M059J (cell line): ENCODE results near the gene AOPEP. TPM values are rescaled to one million over a fixed set of nuclear protein-coding genes. Genes with fewer than 3 reads are reported as not detected.
"Not testable (repeated sequence)": the region's sequence is repeated elsewhere in the genome, so short reads cannot be mapped to it uniquely, and the experiment has no call there.

Source experiments
- DNase-seq: peaks from one replicate; pipeline ENCODE4 v3.0.0-alpha.2; 2012; ENCODE audit warnings: low read depth
- total RNA-seq: library from RNA; depleted of rRNA; stranded (reverse); fragments of >200 nt; shearing (Covaris generic); gene quantifications from 2 replicates; pipeline ENCODE4 v1.2.3, GENCODE V29; 2014

The AOPEP gene
- total RNA-seq, 1 experiment from 2014 or later: 120 TPM

DNA sequence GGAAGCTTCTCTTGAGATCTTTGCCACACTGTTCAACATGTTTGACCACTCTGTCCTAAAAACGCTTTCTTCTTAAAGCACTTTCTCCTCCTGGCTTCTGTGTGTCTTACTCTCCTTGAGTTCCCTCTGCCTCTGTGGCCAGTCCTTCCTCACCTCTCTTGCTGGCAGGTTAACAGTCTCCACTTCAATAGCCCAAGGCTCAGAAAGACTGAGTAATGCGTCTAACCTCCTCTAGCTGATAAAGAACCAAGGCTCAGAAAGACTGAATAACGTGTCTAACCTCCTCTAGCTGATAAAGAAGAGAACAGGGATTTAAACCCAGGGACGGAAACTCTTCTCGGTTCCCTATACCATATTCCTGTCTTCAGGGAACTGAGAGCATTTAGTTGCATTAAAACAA lies 205.2 kb downstream of the AOPEP start:
- DNase-seq: peak; percentile 91

DNA sequence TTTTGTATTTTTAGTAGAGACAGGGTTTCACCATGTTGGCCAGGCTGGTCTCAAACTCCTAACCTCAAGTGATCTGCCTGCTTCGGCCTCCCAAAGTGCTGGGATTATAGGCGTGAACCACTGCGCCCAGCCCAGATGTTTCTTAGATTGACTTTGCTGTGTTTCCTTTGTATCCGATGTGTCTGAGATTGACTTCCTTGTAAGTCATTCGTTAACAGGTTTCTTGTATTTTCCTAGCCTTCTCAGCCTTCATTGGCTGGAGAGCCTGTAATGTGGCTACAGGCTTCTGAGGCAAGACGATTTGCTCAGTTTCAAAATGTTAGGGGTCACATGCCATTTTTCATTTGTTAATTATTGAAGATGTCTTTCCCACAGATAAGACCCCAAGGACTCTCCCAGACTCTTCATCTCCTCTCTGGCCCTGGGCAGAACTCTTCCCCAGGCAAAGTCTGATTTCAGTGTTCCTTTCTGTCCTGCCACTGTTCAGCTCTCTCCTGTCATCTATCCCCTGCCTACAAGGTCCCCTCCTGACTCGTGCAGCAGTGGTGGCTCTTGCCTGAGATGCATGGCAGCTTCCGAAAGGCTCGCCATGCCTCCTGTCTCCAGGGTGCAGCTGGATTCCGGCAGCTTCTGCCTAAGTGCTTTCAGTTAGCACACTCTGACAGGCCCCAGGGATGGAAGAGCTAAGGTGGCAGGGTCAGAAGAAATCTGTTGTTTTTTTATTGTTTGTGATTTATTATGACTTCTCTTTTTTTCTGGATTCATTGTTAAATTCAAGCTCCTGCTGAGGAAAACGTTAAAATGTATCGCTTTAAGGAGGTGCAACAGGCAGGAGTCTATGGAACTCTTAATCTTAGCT lies 206.4 kb downstream of the AOPEP start:
- no peak for DNase-seq

GRCh38 chr9:94933511-94933828 lies 207.0 kb downstream of the AOPEP start:
- DNase-seq: no peak

DNA sequence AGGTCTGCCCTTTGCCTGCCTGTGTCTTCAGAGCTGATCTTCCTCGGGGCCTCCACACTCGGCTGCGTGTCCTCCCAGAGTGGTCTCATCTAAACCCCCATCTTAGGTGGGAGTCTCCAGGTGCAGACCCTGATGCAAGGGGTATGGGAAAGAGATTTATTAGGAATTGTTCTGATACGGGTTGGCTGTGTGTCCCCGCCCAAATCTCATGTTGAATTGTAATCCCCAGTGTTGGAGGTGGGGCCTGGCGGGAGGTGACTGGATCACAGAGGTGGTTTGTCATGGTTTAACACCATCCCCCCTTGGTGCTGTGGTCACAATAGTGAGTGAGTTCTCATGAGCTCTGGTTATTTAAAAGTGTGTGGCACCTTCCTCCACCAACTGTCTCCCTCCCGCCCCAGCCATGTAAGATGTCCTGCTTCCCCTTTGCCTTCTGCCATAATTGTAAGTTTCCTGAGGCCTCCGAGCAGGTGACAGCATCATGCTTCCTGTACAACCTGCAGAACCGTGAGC lies 208.4 kb downstream of the AOPEP start:
- DNase-seq: peak; percentile 43

DNA sequence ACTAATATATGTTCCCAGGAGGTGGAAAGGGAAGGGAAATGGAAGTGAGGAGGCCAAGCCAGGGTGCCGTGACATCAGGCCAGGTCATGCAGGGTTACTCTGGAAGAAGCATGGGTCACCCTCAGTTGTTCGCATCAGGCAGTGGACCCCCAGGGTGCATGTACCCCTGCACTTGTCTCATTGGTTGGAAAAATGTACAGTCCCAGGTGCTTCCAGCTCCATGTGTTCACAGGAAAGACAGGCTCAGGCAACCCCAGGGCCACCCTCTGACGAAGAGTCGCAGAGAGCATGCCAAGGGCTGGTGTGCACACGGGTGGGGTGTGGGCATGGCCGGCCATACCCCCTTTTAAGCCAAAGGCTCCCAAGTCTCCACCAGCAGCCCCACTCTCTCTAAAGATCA lies 208.9 kb downstream of the AOPEP start:
- no peak for DNase-seq

- no peak for DNase-seq
Measured at GRCh38 chr9:94936419-94936818, 209.9 kb downstream of the AOPEP start.

- DNase-seq: peak; percentile 91
Measured at GRCh38 chr9:94937214-94937903, 210.9 kb downstream of the AOPEP start.

GRCh38 chr9:94938384-94938783 lies 211.9 kb downstream of the AOPEP start:
- DNase-seq: no peak

DNA sequence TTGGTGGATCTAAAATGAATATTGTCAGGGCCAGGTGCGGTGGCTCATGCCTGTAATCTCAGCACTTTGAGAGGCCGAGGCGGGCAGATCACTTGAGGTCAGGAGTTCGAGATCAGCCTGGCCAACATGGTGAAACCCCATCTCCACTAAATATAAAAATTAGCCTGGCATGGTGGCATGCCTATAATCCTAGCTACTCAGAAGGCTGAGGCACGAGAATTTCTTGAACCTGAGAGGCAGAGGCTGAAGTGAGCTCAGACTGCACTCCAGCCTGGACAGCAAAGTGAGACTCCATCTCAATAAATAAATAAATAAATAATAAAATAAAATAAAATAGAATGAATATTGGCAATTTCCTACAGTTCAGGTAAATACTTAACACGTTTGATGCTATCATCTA lies 213.8 kb downstream of the AOPEP start:
- DNase-seq: not testable (repeated sequence)

DNA sequence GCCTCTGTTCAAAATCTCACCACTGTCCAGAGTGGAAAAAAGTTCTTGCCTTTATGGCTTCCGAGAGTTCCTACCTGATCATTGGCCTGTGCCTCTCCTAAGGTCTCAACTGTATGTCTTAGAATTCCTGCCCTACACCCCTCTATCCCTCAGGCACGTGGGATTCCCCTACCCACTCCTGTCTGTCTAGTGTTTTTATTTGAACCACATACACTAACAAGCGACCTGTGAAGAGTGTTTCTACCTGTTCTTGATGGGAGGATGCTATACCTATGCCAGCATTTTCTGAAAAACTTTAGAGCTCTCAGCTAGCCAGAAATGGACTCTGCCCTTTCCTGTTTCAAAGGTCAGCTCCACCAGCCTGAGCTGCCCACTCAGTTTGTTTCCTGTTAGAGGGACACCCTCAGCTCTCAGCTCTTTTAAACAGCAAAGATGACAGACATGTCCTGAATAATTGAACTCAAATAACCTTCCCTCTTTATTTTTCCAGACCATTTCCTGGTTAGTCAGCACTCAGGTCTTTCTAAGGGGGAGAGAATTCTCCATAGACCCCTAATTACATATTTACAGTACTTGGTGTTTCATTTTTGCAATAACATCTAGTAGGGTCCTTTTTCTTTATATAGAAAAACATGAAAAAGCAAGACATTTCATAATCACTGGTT lies 214.8 kb downstream of the AOPEP start:
- peak; percentile 57 for DNase-seq

- DNase-seq: no peak
Measured at GRCh38 chr9:94944626-94945025, 218.1 kb downstream of the AOPEP start.

DNA sequence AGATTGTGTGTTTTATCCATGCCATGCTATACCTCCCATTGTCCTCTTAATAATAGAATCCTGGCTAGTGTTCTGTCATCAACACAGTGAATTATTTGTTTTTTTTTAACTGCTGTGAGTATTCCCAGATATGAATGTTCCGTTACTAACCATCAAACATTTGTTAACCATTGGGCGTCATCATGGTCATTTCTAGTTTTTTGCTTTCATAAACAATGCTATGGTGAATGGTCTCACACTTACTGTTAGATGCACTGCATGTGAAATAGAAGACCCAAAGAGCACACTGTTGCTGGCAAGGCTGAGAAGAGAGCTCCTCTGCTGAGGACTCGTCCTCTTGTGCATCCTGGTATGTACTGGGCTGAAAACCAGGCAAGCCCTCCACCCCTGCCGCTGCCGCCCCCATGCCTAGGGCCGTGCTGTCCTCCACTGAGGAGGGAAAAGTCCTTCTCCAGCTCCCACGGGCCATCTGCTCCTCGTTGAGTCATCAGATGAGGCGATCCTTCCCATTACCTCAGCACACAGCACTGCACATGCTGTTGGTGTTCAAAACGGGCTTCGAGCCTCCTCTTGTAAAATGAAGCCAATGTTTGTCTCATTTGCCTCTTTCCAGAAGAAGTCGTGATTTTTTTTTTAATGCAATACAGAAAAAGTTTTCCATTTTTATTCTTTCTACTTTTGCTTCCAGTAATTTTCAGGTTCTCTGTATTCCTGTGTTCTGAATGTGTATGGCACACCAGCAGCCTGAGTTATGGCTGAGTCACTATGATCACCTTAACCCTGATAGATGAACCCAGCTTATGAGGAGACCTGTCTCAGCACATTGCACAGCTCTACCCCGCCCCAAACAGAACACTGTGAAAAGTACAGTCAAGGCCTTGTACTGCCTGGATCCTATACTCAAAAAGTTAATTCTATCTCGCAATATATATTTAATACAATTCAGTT lies 219.0 kb downstream of the AOPEP start:
- peak; percentile 89 for DNase-seq

DNA sequence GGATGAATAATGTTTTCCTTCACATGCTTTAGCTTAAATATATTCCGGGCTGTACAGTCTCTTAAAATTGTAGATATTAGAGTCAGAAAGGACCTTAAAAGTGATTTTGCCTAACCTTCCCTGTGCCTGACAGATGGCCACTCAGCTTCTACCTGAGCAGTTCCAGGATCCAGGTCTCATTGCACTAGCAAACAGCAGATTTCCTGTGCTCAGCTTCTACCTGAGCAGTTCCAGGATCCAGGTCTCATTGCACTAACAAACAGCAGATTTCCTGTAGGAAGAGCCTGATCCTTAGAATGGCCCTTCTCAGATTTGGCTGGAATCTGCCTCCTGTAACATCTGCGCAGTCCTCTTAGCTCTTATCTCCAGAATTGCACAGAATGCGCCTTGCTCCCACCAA lies 219.8 kb downstream of the AOPEP start:
- DNase-seq: no peak

DNA sequence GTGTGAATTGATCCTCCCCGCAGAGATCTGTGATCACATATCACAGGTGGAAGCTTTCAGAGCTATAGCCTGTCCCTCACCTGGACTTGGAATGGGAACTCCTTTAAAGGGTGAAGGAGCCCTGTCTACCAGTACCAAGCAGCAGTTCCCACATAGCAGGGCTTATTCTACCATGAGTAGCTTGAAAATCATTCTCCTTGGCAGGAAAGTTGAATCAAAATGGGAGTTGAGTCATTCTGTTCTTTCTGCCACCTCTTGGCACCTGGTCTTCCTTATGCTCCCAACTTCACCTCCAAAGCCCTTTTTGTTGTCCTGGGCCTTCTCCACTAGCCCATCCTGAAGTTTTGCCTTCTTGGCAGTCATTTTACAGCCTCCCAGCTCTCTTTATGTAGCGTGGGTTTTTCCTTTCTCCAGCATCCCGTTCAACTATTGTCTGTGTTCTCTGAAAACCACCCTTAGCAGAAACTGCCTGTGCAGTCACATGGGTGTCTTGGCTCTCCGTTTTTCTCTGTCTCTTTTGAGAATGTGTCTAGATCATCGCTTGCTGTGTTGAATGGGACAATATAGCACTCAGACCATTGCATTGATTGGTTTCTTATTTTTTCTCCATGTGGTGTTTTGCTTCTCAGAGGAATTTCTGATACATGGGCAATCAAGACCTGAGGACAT lies 222.2 kb downstream of the AOPEP start:
- peak; percentile 69 for DNase-seq

DNA sequence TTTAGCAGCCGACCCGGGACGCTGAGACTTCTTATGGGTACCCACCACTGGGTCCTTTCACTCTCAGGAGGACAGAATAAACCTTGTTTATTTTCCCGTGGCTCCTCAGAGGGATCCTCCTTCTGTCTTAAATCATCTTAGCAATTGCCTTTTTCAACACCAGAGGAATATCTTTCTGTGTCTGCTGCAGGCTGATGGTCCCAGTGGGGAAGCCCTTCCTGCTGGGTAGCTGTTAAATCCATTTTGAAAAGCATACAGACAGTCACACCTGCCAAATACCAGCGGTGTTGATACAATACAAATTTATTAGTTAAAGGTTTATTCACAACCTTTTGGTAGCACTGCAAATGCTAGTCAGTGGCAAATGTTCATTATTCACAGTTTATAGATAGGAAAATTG lies 222.9 kb downstream of the AOPEP start:
- DNase-seq: no peak

DNA sequence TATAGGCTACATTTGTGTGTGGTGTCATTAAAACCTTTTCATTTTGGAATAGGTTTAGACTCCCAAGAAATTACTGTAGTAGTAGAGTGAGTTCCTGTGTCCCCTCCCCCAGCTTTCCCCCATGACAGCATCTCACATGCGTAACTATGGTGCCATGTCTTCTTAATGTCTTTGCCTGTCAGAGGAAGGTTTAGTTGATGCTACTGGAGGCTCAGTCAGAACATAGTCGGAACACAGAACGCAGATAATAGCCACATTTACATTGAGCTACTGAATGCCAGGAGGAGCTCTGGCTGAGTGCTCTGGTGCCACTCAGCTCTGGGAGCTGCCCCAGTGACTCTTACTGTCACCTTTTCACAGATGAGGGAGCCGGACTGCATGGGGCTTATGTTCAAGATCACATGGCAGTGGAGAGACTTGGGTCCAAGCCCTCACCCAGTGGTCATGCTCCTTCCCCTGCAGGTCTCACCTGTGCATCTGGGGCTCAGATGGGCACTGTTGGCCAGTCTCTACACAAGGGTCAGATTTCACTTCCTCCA lies 223.6 kb downstream of the AOPEP start:
- no peak for DNase-seq

DNA sequence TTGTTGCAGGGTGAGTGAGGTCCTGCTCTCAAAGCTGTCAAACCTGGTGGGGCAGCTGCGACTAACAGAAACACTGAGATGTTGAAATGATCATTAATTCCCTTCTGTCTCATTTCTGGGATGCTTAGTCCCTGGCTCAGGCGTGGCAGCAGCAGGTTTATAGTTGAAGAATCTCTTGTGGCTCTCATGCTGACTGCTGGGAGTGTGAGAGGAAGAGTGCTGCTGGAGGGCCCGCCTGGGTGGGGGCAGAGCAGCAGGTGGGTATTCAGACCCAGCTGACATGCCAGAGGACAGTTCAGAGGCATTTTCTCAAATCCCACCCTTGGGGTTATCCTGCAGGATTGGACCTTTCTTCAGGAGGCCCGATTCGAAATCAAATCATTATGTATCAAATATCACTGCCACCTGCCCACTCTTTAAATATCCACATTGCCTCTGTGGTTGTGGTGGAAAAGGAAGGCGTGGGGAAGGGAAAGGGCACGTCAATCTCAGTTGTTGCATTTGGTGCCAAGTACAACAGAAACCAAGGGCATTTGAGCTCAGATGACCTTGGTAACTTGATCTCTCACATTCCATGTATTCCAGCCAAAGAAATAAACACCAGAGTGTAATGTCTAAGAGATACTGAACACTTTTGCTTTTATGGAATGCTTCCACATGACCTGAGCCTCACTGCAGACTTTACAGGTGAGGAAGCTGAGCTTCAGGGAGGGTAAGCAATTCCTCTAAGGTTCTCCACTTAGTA lies 224.3 kb downstream of the AOPEP start:
- DNase-seq: peak; percentile 85

DNA sequence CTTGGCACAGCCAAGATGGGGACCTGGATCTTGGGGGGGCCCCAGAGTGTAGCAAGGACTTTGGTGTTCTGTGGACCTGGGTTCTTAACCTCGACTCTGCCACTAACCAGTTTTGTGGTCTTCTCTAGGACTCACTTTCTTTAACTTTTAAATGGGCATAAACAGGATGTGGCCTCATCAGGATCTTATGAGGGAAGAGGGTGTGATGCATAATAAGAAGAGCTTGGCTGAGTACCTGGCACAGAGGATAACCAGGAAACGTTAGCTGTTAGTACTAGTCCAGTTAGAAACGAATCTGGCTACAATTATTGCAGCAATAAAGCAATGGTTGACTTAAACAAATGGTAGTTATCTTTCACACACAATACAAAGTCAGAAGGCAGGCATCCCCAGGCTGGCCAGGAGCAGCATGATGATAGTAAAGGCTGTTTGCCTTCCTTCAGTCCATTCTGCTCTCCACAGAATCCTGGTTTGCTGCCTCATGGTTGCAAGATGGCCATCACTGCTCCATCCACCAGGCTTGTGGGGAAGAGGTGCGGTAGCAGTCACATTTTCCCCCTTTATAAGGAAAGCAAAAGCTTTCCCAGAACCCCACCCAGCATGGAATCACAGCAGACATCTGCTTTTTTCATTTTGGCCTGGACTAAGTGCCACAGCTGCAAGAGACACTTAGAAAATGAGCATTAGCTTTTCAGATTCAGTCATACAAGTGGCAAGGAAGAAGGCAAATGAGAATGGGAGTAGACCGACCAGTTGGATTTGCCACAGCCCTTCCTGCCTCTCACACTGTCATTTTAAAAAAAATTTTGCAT lies 225.0 kb downstream of the AOPEP start:
- peak; percentile 28 for DNase-seq
